GM21723 (cell line): Measurements from ENCODE around the gene TULP3.

Experiments
- ATAC-seq: cut with Tn5 transposase; IDR thresholded peaks from one replicate; pipeline ENCODE4 v1.9.1; 2021; ENCODE audit warnings: mild to moderate bottlenecking, moderate library complexity; ENCODE audit not compliant: unreplicated experiment

Gene TULP3

GRCh38 chr12:2925322-2925995 lies 34.8 kb downstream of the TULP3 start:
- no peak for ATAC-seq

- no peak for ATAC-seq
Measured at GRCh38 chr12:2930865-2931264, 40.2 kb downstream of the TULP3 start.

GRCh38 chr12:2933586-2933985 lies 42.9 kb downstream of the TULP3 start:
- ATAC-seq = no peak

- no peak for ATAC-seq
Measured at GRCh38 chr12:2934371-2934770, 43.7 kb downstream of the TULP3 start.

GRCh38 chr12:2936301-2936700 lies 45.6 kb downstream of the TULP3 start:
- no peak for ATAC-seq

GRCh38 chr12:2937500-2937899 lies 46.8 kb downstream of the TULP3 start:
- ATAC-seq = no peak

- ATAC-seq = no peak
Measured at GRCh38 chr12:2939191-2939590, 48.5 kb downstream of the TULP3 start.

GRCh38 chr12:2940564-2940963 lies 49.9 kb downstream of the TULP3 start:
- ATAC-seq = no peak

GRCh38 chr12:2941524-2941923 lies 50.8 kb downstream of the TULP3 start:
- no peak for ATAC-seq

- no peak for ATAC-seq
Measured at GRCh38 chr12:2944401-2945047, 53.8 kb downstream of the TULP3 start.

- no peak for ATAC-seq
Measured at GRCh38 chr12:2949411-2949810, 58.7 kb downstream of the TULP3 start.

GRCh38 chr12:2955888-2956287 lies 65.2 kb downstream of the TULP3 start:
- ATAC-seq = no peak

- ATAC-seq = no peak
Measured at GRCh38 chr12:2957816-2958431, 67.2 kb downstream of the TULP3 start.

GRCh38 chr12:2958432-2959191 lies 67.9 kb downstream of the TULP3 start:
- ATAC-seq = no peak

GRCh38 chr12:2959192-2959504 lies 68.5 kb downstream of the TULP3 start, which contains the start of gene TEAD4:
Gene TEAD4, plus strand, starts transcription at chr12:2959397.
- ATAC-seq = no peak

- ATAC-seq = no peak
Measured at GRCh38 chr12:2959505-2960389, 69.1 kb downstream of the TULP3 start.

GRCh38 chr12:2960390-2960956 lies 69.8 kb downstream of the TULP3 start:
- no peak for ATAC-seq

GRCh38 chr12:2960996-2961616 lies 70.4 kb downstream of the TULP3 start:
- no peak for ATAC-seq

GRCh38 chr12:2961705-2962104 lies 71.0 kb downstream of the TULP3 start:
- ATAC-seq = no peak
